MM.1S (cell line): ENCODE measurements around the gene ITGB3.

Experiments used
- EZH2 ChIP-seq: fragments of 300-600 bp; sonication (generic); optimal IDR thresholded peaks from 2 replicates; pipeline ENCODE3; 2017; ENCODE audit warnings: low read depth, mild to moderate bottlenecking, antibody characterized with exemption, low read length, mixed read lengths
- EZH2phosphoT487 ChIP-seq: fragments of 300-600 bp; sonication (generic); IDR thresholded peaks from 2 replicates; pipeline ENCODE4 v1.6.1; 2018; ENCODE audit warnings: antibody characterized with exemption, low read length
- TF ChIP-seq, protein P1 (sequence below): fragments of 300-600 bp; sonication (generic); IDR thresholded peaks from 2 replicates; pipeline ENCODE4 v1.5.1; 2016; ENCODE audit warnings: antibody characterized with exemption, low read length, mixed read lengths

- TF ChIP-seq, protein P1, sequence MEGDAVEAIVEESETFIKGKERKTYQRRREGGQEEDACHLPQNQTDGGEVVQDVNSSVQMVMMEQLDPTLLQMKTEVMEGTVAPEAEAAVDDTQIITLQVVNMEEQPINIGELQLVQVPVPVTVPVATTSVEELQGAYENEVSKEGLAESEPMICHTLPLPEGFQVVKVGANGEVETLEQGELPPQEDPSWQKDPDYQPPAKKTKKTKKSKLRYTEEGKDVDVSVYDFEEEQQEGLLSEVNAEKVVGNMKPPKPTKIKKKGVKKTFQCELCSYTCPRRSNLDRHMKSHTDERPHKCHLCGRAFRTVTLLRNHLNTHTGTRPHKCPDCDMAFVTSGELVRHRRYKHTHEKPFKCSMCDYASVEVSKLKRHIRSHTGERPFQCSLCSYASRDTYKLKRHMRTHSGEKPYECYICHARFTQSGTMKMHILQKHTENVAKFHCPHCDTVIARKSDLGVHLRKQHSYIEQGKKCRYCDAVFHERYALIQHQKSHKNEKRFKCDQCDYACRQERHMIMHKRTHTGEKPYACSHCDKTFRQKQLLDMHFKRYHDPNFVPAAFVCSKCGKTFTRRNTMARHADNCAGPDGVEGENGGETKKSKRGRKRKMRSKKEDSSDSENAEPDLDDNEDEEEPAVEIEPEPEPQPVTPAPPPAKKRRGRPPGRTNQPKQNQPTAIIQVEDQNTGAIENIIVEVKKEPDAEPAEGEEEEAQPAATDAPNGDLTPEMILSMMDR, result no peak
- TF ChIP-seq EZH2, result no peak
- TF ChIP-seq EZH2phosphoT487, result no peak
Observed at GRCh38 chr17:47352848-47353247, 99.2 kb downstream of the ITGB3 start.
